GM13977 (cell line): ENCODE data around the gene RELB.

Experiments
- DNase-seq: peaks from one replicate; pipeline ENCODE4 v3.0.0; 2012; ENCODE audit warnings: low spot score
- in situ Hi-C: fragments of 300-500 bp; cut with MboI; formaldehyde crosslinking; loops from one replicate; pipeline ENCODE4 v1.12.0; 2022; ENCODE audit warnings: low sequenced_read_pairs, low pct_unique_long_range_greater_than_20kb, mixed read lengths, inconsistent platforms; ENCODE audit not compliant: unreplicated experiment
- TF ChIP-seq, protein P1 (sequence below): IDR thresholded peaks from 2 replicates; pipeline ENCODE4 v1.5.1; 2012; ENCODE audit warnings: mild to moderate bottlenecking, control low read depth; ENCODE audit not compliant: insufficient read depth; ENCODE audit errors: extremely low read depth, missing control alignments

RELB gene

DNA sequence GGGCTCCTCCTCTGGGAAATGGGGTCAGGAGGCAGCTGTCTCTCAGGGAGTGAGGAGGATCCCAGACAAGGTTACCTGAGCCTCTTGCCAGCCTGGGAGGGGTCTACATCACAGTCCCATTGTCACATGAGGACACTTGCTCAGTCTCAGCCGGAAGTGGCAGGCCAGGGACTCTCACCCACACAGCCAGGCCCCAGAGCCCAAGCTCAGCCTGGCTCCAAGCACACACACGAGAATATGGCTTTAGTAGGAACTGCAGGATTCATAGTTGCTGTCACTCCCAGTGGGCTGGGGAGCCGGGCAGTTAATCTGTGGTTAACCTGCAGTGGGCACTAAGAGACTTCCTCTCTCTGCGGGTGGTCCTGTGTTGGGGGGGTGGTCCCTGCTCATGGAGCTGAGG lies 15.8 kb upstream of the RELB start:
- TF ChIP-seq, protein P1, sequence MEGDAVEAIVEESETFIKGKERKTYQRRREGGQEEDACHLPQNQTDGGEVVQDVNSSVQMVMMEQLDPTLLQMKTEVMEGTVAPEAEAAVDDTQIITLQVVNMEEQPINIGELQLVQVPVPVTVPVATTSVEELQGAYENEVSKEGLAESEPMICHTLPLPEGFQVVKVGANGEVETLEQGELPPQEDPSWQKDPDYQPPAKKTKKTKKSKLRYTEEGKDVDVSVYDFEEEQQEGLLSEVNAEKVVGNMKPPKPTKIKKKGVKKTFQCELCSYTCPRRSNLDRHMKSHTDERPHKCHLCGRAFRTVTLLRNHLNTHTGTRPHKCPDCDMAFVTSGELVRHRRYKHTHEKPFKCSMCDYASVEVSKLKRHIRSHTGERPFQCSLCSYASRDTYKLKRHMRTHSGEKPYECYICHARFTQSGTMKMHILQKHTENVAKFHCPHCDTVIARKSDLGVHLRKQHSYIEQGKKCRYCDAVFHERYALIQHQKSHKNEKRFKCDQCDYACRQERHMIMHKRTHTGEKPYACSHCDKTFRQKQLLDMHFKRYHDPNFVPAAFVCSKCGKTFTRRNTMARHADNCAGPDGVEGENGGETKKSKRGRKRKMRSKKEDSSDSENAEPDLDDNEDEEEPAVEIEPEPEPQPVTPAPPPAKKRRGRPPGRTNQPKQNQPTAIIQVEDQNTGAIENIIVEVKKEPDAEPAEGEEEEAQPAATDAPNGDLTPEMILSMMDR = no peak
- in situ Hi-C loops = no loop called here

DNA sequence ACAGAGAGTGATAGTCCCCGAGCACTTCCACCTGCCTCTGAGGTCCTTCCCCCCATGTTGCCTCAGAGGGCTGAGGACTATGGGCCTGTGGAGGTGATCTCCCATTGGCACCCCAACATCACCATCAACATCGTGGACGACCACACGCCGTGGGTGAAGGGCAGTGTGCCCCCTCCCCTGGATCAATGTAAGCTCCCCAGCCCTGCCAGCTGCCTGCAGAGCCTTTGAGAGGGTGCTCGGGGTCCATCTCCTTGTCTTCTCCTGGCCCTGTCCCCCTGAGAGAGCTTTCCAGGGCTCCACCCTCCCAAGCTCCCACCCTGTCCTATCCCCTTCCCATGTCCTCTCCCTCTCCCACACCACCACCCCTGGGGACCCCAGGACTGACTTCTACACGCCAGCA lies 14.9 kb upstream of the RELB start:
- TF ChIP-seq, protein P1 = no peak
- DNase-seq = no peak
- in situ Hi-C loops = no loop called here

More for the DNA sequence above, 15.8 kb upstream of the RELB start:
- no peak for DNase-seq

DNA sequence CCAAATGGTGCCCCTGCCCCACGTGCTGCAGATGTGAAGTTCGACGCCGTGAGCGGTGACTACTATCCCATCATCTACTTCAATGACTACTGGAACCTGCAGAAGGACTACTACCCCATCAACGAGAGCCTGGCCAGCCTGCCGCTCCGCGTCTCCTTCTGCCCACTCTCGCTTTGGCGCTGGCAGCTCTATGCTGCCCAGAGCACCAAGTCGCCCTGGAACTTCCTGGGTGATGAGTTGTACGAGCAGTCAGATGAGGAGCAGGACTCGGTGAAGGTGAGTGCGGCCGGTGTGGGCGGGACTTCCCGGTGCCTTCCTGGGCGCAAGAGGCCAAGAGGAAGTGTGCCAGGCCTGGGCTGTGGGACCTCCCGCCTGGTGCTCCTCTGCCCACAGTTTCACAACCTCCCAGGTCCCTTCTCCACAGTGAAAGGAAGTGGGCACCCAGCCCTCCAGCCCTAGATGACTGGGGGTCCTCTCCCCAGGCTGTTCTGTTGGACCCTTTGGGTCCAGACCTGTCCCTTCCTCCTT lies 14.1 kb upstream of the RELB start:
- TF ChIP-seq, protein P1 = no peak
- no peak for DNase-seq
- in situ Hi-C loops = no loop called here

DNA sequence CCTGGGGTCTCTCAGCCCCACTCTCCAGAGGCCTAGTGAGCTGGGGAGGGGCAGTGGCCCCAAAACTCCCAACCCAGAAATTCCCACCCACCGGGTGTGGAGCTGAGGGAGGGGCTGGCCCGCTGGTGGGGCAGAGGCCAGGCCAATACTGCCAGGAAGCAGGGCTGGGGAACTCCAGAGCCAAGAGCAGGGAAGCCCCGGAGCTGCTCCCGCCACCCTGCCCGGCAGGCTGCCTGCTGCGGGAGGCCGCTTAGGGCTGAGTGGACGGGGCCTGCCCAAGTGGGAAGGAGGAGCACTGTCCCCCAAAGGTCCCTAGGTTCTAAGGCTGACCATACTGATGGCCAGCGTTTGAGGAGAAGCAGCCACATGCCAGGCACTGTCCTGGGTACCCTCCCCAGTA lies 13.0 kb upstream of the RELB start:
- no peak for DNase-seq
- in situ Hi-C loops = no loop called here
- TF ChIP-seq, protein P1 = no peak

GRCh38 chr19:44988896-44989556 lies 12.2 kb upstream of the RELB start:
- DNase-seq = peak; percentile 88
- TF ChIP-seq, protein P1 = peak; percentile 83
- in situ Hi-C loops = no loop called here

- no peak for DNase-seq
- in situ Hi-C loops = no loop called here
- TF ChIP-seq, protein P1 = no peak
These were observed 10.8 kb upstream of the RELB start for GRCh38 chr19:44990459-44990858.

DNA sequence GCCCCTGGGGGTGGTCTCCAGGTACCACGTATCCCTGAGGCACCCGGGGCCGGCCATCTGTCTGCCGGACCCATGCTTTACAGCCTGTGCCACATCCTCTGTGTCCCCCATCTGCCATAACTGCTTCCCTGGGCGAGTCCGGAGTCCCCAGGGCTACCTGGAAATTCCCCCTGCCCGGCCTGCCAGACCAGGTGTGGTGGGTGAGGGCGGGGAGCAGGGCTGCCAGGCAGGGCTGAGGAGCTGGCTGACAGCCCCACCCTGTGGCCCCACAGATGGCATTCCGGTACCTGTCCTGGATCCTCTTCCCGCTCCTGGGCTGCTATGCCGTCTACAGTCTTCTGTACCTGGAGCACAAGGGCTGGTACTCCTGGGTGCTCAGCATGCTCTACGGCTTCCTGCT lies 10.3 kb upstream of the RELB start:
- DNase-seq = no peak
- TF ChIP-seq, protein P1 = no peak
- in situ Hi-C loops = no loop called here
